Measurements from ENCODE around the gene GPX2.

GPX2 gene

GRCh38 chr14:64968651-64969050, 26.1 kb upstream of the GPX2 start:
- no peak for DNase-seq
- H3K27me3 ChIP-seq: no peaks in the 10 kb centered on the region
- H3K27ac ChIP-seq: no peak overlapping the region
- TF ChIP-seq, protein P1, sequence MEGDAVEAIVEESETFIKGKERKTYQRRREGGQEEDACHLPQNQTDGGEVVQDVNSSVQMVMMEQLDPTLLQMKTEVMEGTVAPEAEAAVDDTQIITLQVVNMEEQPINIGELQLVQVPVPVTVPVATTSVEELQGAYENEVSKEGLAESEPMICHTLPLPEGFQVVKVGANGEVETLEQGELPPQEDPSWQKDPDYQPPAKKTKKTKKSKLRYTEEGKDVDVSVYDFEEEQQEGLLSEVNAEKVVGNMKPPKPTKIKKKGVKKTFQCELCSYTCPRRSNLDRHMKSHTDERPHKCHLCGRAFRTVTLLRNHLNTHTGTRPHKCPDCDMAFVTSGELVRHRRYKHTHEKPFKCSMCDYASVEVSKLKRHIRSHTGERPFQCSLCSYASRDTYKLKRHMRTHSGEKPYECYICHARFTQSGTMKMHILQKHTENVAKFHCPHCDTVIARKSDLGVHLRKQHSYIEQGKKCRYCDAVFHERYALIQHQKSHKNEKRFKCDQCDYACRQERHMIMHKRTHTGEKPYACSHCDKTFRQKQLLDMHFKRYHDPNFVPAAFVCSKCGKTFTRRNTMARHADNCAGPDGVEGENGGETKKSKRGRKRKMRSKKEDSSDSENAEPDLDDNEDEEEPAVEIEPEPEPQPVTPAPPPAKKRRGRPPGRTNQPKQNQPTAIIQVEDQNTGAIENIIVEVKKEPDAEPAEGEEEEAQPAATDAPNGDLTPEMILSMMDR (IDR thresholded peaks at IDR 0.05): no peak
- H3K36me3 ChIP-seq: peaks cover 0 to 5% (median 0%) of the 10 kb centered on the region in 3 donors
- intact Hi-C loops (cut with DNase I; ENCODE audit: low total_unique reads): no loop called here
- peaks cover 0 to 21% (median 15%) of the 10 kb centered on the region in 4 donors for H3K4me1 ChIP-seq
- no peaks in the 10 kb centered on the region for H3K9me3 ChIP-seq
- no peak overlapping the region for H3K4me3 ChIP-seq

DNA sequence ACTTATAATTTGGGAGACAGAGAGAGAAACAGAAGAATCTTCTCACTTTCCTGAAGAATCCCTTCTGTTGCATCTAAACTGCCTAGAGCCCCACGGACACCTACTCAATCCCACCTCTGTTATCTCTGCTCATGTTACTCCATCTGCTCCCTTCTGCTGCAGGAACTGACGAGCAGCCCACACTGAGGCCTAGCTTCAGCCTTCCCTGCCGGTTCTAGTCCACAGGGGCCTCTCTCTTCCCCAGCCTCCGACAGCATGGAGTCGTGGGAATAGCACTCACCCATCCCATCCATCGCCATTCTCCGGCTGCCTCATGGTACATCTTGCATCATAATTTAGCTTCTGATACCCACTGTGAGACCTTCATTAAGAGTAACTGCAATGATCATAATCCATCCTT, 25.6 kb upstream of the GPX2 start:
- H3K4me1 ChIP-seq: peaks cover 0 to 21% (median 15%) of the 10 kb centered on the region in 4 donors
- intact Hi-C loops (cut with DNase I; ENCODE audit: low total_unique reads): no loop called here
- no peak for DNase-seq
- H3K9me3 ChIP-seq: no peaks in the 10 kb centered on the region
- peaks cover 0 to 5% (median 0%) of the 10 kb centered on the region in 3 donors for H3K36me3 ChIP-seq
- no peak overlapping the region for H3K4me3 ChIP-seq
- H3K27ac ChIP-seq: no peak overlapping the region
- no peaks in the 10 kb centered on the region for H3K27me3 ChIP-seq
- TF ChIP-seq, protein P1 (IDR thresholded peaks at IDR 0.05): no peak

DNA sequence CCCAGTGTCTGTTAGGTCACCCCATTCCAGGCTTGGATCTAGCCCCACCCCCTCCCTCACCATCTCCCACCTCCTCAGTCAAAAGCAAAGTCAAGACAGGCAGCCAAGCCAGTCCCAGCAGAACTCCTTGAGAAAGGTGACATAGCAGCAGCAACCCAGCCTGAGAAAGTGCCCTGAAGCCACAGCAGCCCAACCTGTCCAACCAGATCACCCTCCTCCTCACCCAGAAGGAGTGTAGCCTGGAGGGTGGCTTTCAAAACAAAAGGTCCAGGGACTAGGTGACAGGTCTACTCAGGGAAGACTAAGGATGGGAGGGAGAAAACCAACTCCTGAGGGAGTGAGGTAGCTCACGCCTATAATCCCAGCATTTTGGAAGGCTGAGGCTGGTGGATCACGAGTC, 24.4 kb upstream of the GPX2 start:
- no peaks in the 10 kb centered on the region for H3K9me3 ChIP-seq

GRCh38 chr14:64965356-64966000, 22.9 kb upstream of the GPX2 start:
- H3K36me3 ChIP-seq: peaks cover 0 to 5% (median 0%) of the 10 kb centered on the region in 3 donors
- H3K9me3 ChIP-seq: no peaks in the 10 kb centered on the region
- H3K27me3 ChIP-seq: no peaks in the 10 kb centered on the region
- H3K4me1 ChIP-seq: no peaks in the 10 kb centered on the region
- TF ChIP-seq, protein P1 (IDR thresholded peaks at IDR 0.05): no peak
- intact Hi-C loops (cut with DNase I; ENCODE audit: low total_unique reads): no loop called here
- DNase-seq: no peak
- H3K4me3 ChIP-seq: no peak overlapping the region
- no peak overlapping the region for H3K27ac ChIP-seq

More for the DNA sequence above, 24.4 kb upstream of the GPX2 start:
- peaks cover 0 to 5% (median 0%) of the 10 kb centered on the region in 3 donors for H3K36me3 ChIP-seq
- H3K27me3 ChIP-seq: no peaks in the 10 kb centered on the region
- peaks cover 0 to 13% (median 12%) of the 10 kb centered on the region in 4 donors for H3K4me1 ChIP-seq
- no peak overlapping the region for H3K4me3 ChIP-seq
- H3K27ac ChIP-seq: no peak overlapping the region
- DNase-seq: no peak
- intact Hi-C loops (cut with DNase I; ENCODE audit: low total_unique reads): no loop called here
- TF ChIP-seq, protein P1 (IDR thresholded peaks at IDR 0.05): no peak

DNA sequence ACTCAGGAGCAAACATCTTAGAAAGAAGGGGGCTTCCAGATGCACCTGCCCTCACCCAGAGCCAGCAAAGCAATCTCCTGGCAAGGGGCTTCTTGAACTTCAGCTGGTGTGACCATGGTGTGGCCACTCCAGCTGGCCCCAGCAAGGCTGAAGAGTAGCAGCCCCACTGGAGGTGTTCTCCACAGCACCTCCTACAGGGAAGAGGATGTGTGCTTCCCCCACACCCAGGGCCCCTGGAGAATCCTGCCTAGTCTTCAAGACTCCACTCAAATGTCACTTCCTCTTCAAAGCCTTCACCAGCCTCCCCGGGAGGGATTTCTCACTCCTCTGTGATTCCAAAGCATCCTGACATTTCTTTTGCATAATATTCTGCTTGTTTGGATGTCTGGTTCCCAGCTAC, 21.1 kb upstream of the GPX2 start:
- no peak for DNase-seq
- peaks cover 0 to 5% (median 0%) of the 10 kb centered on the region in 4 donors for H3K4me1 ChIP-seq
- H3K27ac ChIP-seq: no peak overlapping the region
- no peaks in the 10 kb centered on the region for H3K27me3 ChIP-seq
- H3K36me3 ChIP-seq: peaks cover 0 to 5% (median 0%) of the 10 kb centered on the region in 3 donors
- no peak overlapping the region for H3K4me3 ChIP-seq
- intact Hi-C loops (cut with DNase I; ENCODE audit: low total_unique reads): no loop called here
- H3K9me3 ChIP-seq: no peaks in the 10 kb centered on the region
- TF ChIP-seq, protein P1 (IDR thresholded peaks at IDR 0.05): no peak
